Astrocyte (in vitro differentiated cells and primary cell): ENCODE measurements around the gene RCOR3. TPM values are rescaled to one million over a fixed set of nuclear protein-coding genes. Genes with fewer than 3 reads are reported as not detected.

ENCODE experiments used
- DNase-seq: peaks from one replicate; pipeline ENCODE4 v3.0.0-alpha.2; 2010; ENCODE audit warnings: low read depth
- FAIRE-seq: peaks from 2 replicates; lab custom pipeline; 2011; peaks lifted over from hg19 to GRCh38; lab: Jason Lieb, UNC
- H2AFZ ChIP-seq: 2 replicates; pipeline ENCODE4 v1.6.0; 2012; ENCODE audit warnings: low read depth, low read length, inconsistent platforms
- H3K27ac ChIP-seq: 2 replicates; pipeline ENCODE4 v1.5.1; 2011; ENCODE audit warnings: low read depth, low read length, inconsistent platforms
- H3K27me3 ChIP-seq: 2 replicates; pipeline ENCODE4 v1.6.0; 2011; ENCODE audit warnings: low read length, inconsistent platforms; ENCODE audit not compliant: insufficient read depth
- H3K36me3 ChIP-seq: 2 replicates; pipeline ENCODE4 v1.5.1; 2011; ENCODE audit warnings: low read length, inconsistent platforms; ENCODE audit not compliant: insufficient read depth
- H3K4me1 ChIP-seq: 2 replicates; pipeline ENCODE4 v1.5.1; 2011; ENCODE audit warnings: low read length, inconsistent platforms; ENCODE audit not compliant: insufficient read depth
- H3K4me2 ChIP-seq: 2 replicates; pipeline ENCODE4 v1.6.0; 2012; ENCODE audit warnings: low read length, inconsistent platforms
- H3K4me3 ChIP-seq: 2 replicates; pipeline ENCODE4 v1.5.1; 2011; ENCODE audit warnings: low read depth, mild to moderate bottlenecking, low read length, inconsistent platforms; ENCODE audit not compliant: insufficient read depth
- H3K79me2 ChIP-seq: 2 replicates; pipeline ENCODE4 v1.6.0; 2012; ENCODE audit warnings: mild to moderate bottlenecking, low read length, inconsistent platforms; ENCODE audit not compliant: insufficient read depth
- H3K9ac ChIP-seq: 2 replicates; pipeline ENCODE4 v1.6.0; 2012; ENCODE audit warnings: mild to moderate bottlenecking, low read length, inconsistent platforms
- H3K9me3 ChIP-seq: 2 replicates; pipeline ENCODE4 v1.5.1; 2012; ENCODE audit warnings: low read depth, mild to moderate bottlenecking, low read length, inconsistent platforms; ENCODE audit not compliant: insufficient read depth
- H4K20me1 ChIP-seq: 2 replicates; pipeline ENCODE4 v1.6.0; 2012; ENCODE audit warnings: low read length, inconsistent platforms; ENCODE audit not compliant: insufficient read depth
- H3K27ac Mint-ChIP-seq: one replicate; pipeline ENCODE4 v1.8.0; 2021; ENCODE audit warnings: mild to moderate bottlenecking, mixed read lengths; ENCODE audit not compliant: unreplicated experiment
- H3K27me3 Mint-ChIP-seq: one replicate; pipeline ENCODE4 v1.8.0; 2021; ENCODE audit warnings: low read depth, mixed read lengths; ENCODE audit not compliant: unreplicated experiment
- H3K36me3 Mint-ChIP-seq: one replicate; pipeline ENCODE4 v1.8.0; 2021; ENCODE audit warnings: low read depth, mixed read lengths; ENCODE audit not compliant: unreplicated experiment
- H3K4me1 Mint-ChIP-seq: one replicate; pipeline ENCODE4 v1.8.0; 2021; ENCODE audit warnings: low read depth, mixed read lengths; ENCODE audit not compliant: unreplicated experiment
- H3K4me3 Mint-ChIP-seq: one replicate; pipeline ENCODE4 v1.8.0; 2021; ENCODE audit warnings: mild to moderate bottlenecking, moderate library complexity, mixed read lengths; ENCODE audit not compliant: unreplicated experiment
- H3K9me3 Mint-ChIP-seq: one replicate; pipeline ENCODE4 v1.8.0; 2021; ENCODE audit warnings: mild to moderate bottlenecking, mixed read lengths; ENCODE audit not compliant: unreplicated experiment
- EZH2 ChIP-seq: IDR thresholded peaks from 2 replicates; pipeline ENCODE4 v1.6.1; 2012; ENCODE audit warnings: mild to moderate bottlenecking, low read length, inconsistent platforms; ENCODE audit not compliant: insufficient read depth
- total RNA-seq: library from RNA; stranded (reverse); gene quantifications from 2 replicates; pipeline ENCODE4 v1.2.1, GENCODE V29; 2021
- TF ChIP-seq, protein P1 (sequence below): IDR thresholded peaks from 2 replicates; pipeline ENCODE4 v1.5.1; 2011; ENCODE audit warnings: low read depth, mild to moderate bottlenecking, inconsistent platforms, low read length, moderate library complexity; ENCODE audit not compliant: insufficient read depth

RCOR3 gene
- total RNA-seq, 1 donor from 2014 or later: 68.2 TPM

GRCh38 chr1:211345719-211346118 lies 86.6 kb downstream of the RCOR3 start:
- Histone ChIP-seq H3K4me1 (peaks cover 6% of the 10 kb centered on the region), H3K9ac (no peak overlapping the region), H3K36me3 (no peaks in the 10 kb centered on the region), H3K27me3 (no peaks in the 10 kb centered on the region), H3K4me3 (no peak overlapping the region), H3K4me2 (no peak overlapping the region), H4K20me1 (peaks cover 42% of the 10 kb centered on the region), H3K27ac (no peak overlapping the region), H2AFZ (no peak overlapping the region), H3K79me2 (peaks cover 38% of the 10 kb centered on the region), H3K9me3 (no peaks in the 10 kb centered on the region)
- peak; percentile 44 for DNase-seq
- TF ChIP-seq, protein P1, sequence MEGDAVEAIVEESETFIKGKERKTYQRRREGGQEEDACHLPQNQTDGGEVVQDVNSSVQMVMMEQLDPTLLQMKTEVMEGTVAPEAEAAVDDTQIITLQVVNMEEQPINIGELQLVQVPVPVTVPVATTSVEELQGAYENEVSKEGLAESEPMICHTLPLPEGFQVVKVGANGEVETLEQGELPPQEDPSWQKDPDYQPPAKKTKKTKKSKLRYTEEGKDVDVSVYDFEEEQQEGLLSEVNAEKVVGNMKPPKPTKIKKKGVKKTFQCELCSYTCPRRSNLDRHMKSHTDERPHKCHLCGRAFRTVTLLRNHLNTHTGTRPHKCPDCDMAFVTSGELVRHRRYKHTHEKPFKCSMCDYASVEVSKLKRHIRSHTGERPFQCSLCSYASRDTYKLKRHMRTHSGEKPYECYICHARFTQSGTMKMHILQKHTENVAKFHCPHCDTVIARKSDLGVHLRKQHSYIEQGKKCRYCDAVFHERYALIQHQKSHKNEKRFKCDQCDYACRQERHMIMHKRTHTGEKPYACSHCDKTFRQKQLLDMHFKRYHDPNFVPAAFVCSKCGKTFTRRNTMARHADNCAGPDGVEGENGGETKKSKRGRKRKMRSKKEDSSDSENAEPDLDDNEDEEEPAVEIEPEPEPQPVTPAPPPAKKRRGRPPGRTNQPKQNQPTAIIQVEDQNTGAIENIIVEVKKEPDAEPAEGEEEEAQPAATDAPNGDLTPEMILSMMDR: no peak
- TF ChIP-seq EZH2: no peak
- no peak overlapping the region for H3K4me3 Mint-ChIP-seq
- H3K27me3 Mint-ChIP-seq: no peaks in the 10 kb centered on the region
- peaks cover 16% of the 10 kb centered on the region for H3K4me1 Mint-ChIP-seq
- no peak overlapping the region for H3K27ac Mint-ChIP-seq
- peaks cover 9% of the 10 kb centered on the region for H3K36me3 Mint-ChIP-seq
- no peaks in the 10 kb centered on the region for H3K9me3 Mint-ChIP-seq
- no peak for FAIRE-seq

- Histone ChIP-seq H3K4me1 (peaks cover 6% of the 10 kb centered on the region), H4K20me1 (peaks cover 32% of the 10 kb centered on the region), H3K4me3 (no peak overlapping the region), H3K27ac (no peak overlapping the region), H3K9me3 (no peaks in the 10 kb centered on the region), H3K36me3 (peaks cover 2% of the 10 kb centered on the region), H3K79me2 (peaks cover 35% of the 10 kb centered on the region), H3K9ac (no peak overlapping the region), H3K4me2 (no peak overlapping the region), H2AFZ (no peak overlapping the region), H3K27me3 (no peaks in the 10 kb centered on the region)
- Mint-ChIP-seq H3K27ac (no peak overlapping the region), H3K27me3 (no peaks in the 10 kb centered on the region), H3K9me3 (peaks cover 2% of the 10 kb centered on the region), H3K4me1 (peaks cover 16% of the 10 kb centered on the region), H3K36me3 (peaks cover 16% of the 10 kb centered on the region), H3K4me3 (no peak overlapping the region)
- no peak for DNase-seq
- FAIRE-seq: no peak
- no peak for TF ChIP-seq EZH2
- TF ChIP-seq, protein P1: no peak
Measured at GRCh38 chr1:211347077-211347844, 88.1 kb downstream of the RCOR3 start.

GRCh38 chr1:211348547-211348946 lies 89.4 kb downstream of the RCOR3 start:
- no peak for TF ChIP-seq EZH2
- TF ChIP-seq, protein P1: no peak
- Histone ChIP-seq H4K20me1 (peaks cover 33% of the 10 kb centered on the region), H3K4me2 (no peak overlapping the region), H3K9me3 (no peaks in the 10 kb centered on the region), H2AFZ (no peak overlapping the region), H3K36me3 (peaks cover 2% of the 10 kb centered on the region), H3K4me3 (no peak overlapping the region), H3K79me2 (peaks cover 30% of the 10 kb centered on the region), H3K27ac (no peak overlapping the region), H3K27me3 (no peaks in the 10 kb centered on the region), H3K4me1 (peaks cover 6% of the 10 kb centered on the region), H3K9ac (no peak overlapping the region)
- Mint-ChIP-seq H3K27me3 (no peaks in the 10 kb centered on the region), H3K27ac (no peak overlapping the region), H3K4me1 (peaks cover 13% of the 10 kb centered on the region), H3K4me3 (no peak overlapping the region), H3K36me3 (peaks cover 23% of the 10 kb centered on the region), H3K9me3 (peaks cover 2% of the 10 kb centered on the region)
- no peak for FAIRE-seq
- DNase-seq: no peak
